Astrocyte of the spinal cord (primary cell): Measurements from ENCODE around the gene TRIM24.

Experiments used
- DNase-seq: peaks from one replicate; pipeline ENCODE4 v3.0.0; 2011; ENCODE audit warnings: low read depth, low spot score
- H3K4me3 ChIP-seq: 2 replicates; pipeline ENCODE4 v1.5.1; 2011; ENCODE audit warnings: low read depth, mild to moderate bottlenecking, low read length, moderate library complexity
- CTCF ChIP-seq: IDR thresholded peaks from 2 replicates; pipeline ENCODE4 v1.5.1; 2012; ENCODE audit warnings: low read depth, mild to moderate bottlenecking, low read length, inconsistent platforms
- in situ Hi-C: cut with HindIII; loops from 2 replicates; pipeline ENCODE4 v1.10.0; 2017; ENCODE audit warnings: low sequenced_read_pairs

Gene TRIM24

GRCh38 chr7:138581065-138581464, 121.0 kb downstream of the TRIM24 start:
- TF ChIP-seq CTCF: no peak
- no peak overlapping the region for H3K4me3 ChIP-seq
- in situ Hi-C loops: no loop called here
- no peak for DNase-seq

GRCh38 chr7:138584283-138584682, 124.2 kb downstream of the TRIM24 start:
- no peak overlapping the region for H3K4me3 ChIP-seq
- in situ Hi-C loops: no loop called here
- DNase-seq: no peak
- TF ChIP-seq CTCF: no peak

- no peak overlapping the region for H3K4me3 ChIP-seq
- in situ Hi-C loops: no loop called here
- TF ChIP-seq CTCF: no peak
- DNase-seq: no peak
Measured at GRCh38 chr7:138584696-138585095, 124.6 kb downstream of the TRIM24 start.

- no peak for TF ChIP-seq CTCF
- no peak for DNase-seq
- in situ Hi-C loops: no loop called here
- no peak overlapping the region for H3K4me3 ChIP-seq
Measured at GRCh38 chr7:138585283-138585993, 125.4 kb downstream of the TRIM24 start.

GRCh38 chr7:138587485-138587884, 127.4 kb downstream of the TRIM24 start:
- no peak overlapping the region for H3K4me3 ChIP-seq
- no peak for TF ChIP-seq CTCF
- in situ Hi-C loops: no loop called here
- no peak for DNase-seq

GRCh38 chr7:138588986-138589385, 128.9 kb downstream of the TRIM24 start:
- in situ Hi-C loops: no loop called here
- DNase-seq: no peak
- H3K4me3 ChIP-seq: no peak overlapping the region
- TF ChIP-seq CTCF: no peak
